WTC11 (cell line): Measurements from ENCODE around the gene PDE11A. TPM values are rescaled to one million over a fixed set of nuclear protein-coding genes. Genes with fewer than 3 reads are reported as not detected.

Source experiments
- ATAC-seq: fragments of 200-7000 bp; cut with Tn5 transposase; 2 replicates; pipeline ENCODE4 v1.10.0; 2021; ENCODE audit warnings: mild to moderate bottlenecking, moderate library complexity
- CTCF ChIA-PET: fragments of 300-600 bp; sonication (Branson Sonifier 250); formaldehyde crosslinking; loops from one replicate; lab custom pipeline; 2021; ENCODE audit warnings: antibody characterized with exemption; lab: Charles Lee
- POLR2A ChIA-PET: fragments of 350-600 bp; sonication (Branson Sonifier 250); formaldehyde crosslinking; loops from one replicate; lab custom pipeline; 2021; ENCODE audit warnings: antibody characterized with exemption; lab: Charles Lee
- DNase-seq: peaks from one replicate; pipeline ENCODE4 v3.0.0; 2021; ENCODE audit warnings: low spot score
- H3K27ac Mint-ChIP-seq: 2 replicates; pipeline ENCODE4 v1.8.0; 2021; ENCODE audit warnings: mixed read lengths
- H3K27me3 Mint-ChIP-seq: 2 replicates; pipeline ENCODE4 v1.8.0; 2021; ENCODE audit warnings: low read depth, mild to moderate bottlenecking, moderate library complexity, mixed read lengths
- H3K36me3 Mint-ChIP-seq: 2 replicates; pipeline ENCODE4 v1.8.0; 2021; ENCODE audit warnings: mixed read lengths
- H3K4me1 Mint-ChIP-seq: 2 replicates; pipeline ENCODE4 v1.8.0; 2022; ENCODE audit warnings: mixed read lengths
- H3K4me3 Mint-ChIP-seq: 2 replicates; pipeline ENCODE4 v1.8.0; 2021; ENCODE audit warnings: mild to moderate bottlenecking, moderate library complexity, mixed read lengths
- H3K9me3 Mint-ChIP-seq: 2 replicates; pipeline ENCODE4 v1.8.0; 2021; ENCODE audit warnings: mixed read lengths
- ATF2 ChIP-seq: sonication (generic); formaldehyde crosslinking; IDR thresholded peaks from 2 replicates; pipeline ENCODE4 v1.8.1; 2022; ENCODE audit warnings: low read depth, missing genetic modification reagents, borderline replicate concordance
- CBFB ChIP-seq: sonication (generic); formaldehyde crosslinking; IDR thresholded peaks from 2 replicates; pipeline ENCODE4 v1.8.1; 2022; ENCODE audit warnings: mild to moderate bottlenecking, low read depth, missing genetic modification reagents
- CDX4 ChIP-seq: fragments of 250-450 bp; sonication (Bioruptor Pico); IDR thresholded peaks from 2 replicates; pipeline ENCODE4 v1.9.0; 2021; ENCODE audit warnings: moderate library complexity, mild to moderate bottlenecking, inconsistent platforms, borderline replicate concordance
- CREM ChIP-seq: sonication (generic); formaldehyde crosslinking; IDR thresholded peaks from 2 replicates; pipeline ENCODE4 v1.8.1; 2022; ENCODE audit warnings: mild to moderate bottlenecking, missing genetic modification reagents, moderate library complexity
- GTF2I ChIP-seq: fragments of 250-450 bp; sonication (Bioruptor Pico); conservative IDR thresholded peaks from 2 replicates; pipeline ENCODE4 v1.4.0; 2021; ENCODE audit warnings: mild to moderate bottlenecking
- HMGA2 ChIP-seq: fragments of 250-450 bp; sonication (Bioruptor Pico); IDR thresholded peaks from 2 replicates; pipeline ENCODE4 v1.4.0; 2021; ENCODE audit warnings: mild to moderate bottlenecking, moderate library complexity
- IRF2 ChIP-seq: sonication (generic); formaldehyde crosslinking; IDR thresholded peaks from 2 replicates; pipeline ENCODE4 v1.8.0; 2022; ENCODE audit warnings: low read depth, missing genetic modification reagents, borderline replicate concordance
- MYBL2 ChIP-seq: sonication (generic); formaldehyde crosslinking; IDR thresholded peaks from 2 replicates; pipeline ENCODE4 v1.8.1; 2023; ENCODE audit warnings: mild to moderate bottlenecking, moderate library complexity, missing genetic modification reagents
- NFE2L1 ChIP-seq: sonication (generic); formaldehyde crosslinking; IDR thresholded peaks from 2 replicates; pipeline ENCODE4 v1.8.1; 2023; ENCODE audit warnings: missing genetic modification reagents
- NFYB ChIP-seq: sonication (generic); formaldehyde crosslinking; conservative IDR thresholded peaks from 2 replicates; pipeline ENCODE4 v1.8.0; 2022; ENCODE audit warnings: low read depth, missing genetic modification reagents
- NR1H2 ChIP-seq: sonication (generic); formaldehyde crosslinking; IDR thresholded peaks from 2 replicates; pipeline ENCODE4 v1.9.0; 2021; ENCODE audit warnings: mild to moderate bottlenecking, moderate library complexity, missing genetic modification reagents
- NR2C2 ChIP-seq: sonication (generic); formaldehyde crosslinking; IDR thresholded peaks from 2 replicates; pipeline ENCODE4 v1.8.0; 2022; ENCODE audit warnings: mild to moderate bottlenecking, missing genetic modification reagents
- OVOL2 ChIP-seq: fragments of 250-450 bp; sonication (Bioruptor Pico); IDR thresholded peaks from 2 replicates; pipeline ENCODE4 v1.9.0; 2021; ENCODE audit warnings: mild to moderate bottlenecking, borderline replicate concordance
- RELA ChIP-seq: sonication (generic); formaldehyde crosslinking; IDR thresholded peaks from 2 replicates; pipeline ENCODE4 v1.8.1; 2022; ENCODE audit warnings: missing genetic modification reagents, mild to moderate bottlenecking, borderline replicate concordance
- RORB ChIP-seq: fragments of 250-450 bp; sonication (Bioruptor Pico); IDR thresholded peaks from 2 replicates; pipeline ENCODE4 v1.9.0; 2021; ENCODE audit warnings: mild to moderate bottlenecking
- SP1 ChIP-seq: sonication (generic); formaldehyde crosslinking; conservative IDR thresholded peaks from 2 replicates; pipeline ENCODE4 v1.8.1; 2022; ENCODE audit warnings: missing genetic modification reagents
- TP53 ChIP-seq: sonication (generic); formaldehyde crosslinking; IDR thresholded peaks from 2 replicates; pipeline ENCODE4 v1.8.1; 2023; ENCODE audit warnings: mild to moderate bottlenecking, missing genetic modification reagents
- ZNF219 ChIP-seq: sonication (generic); formaldehyde crosslinking; IDR thresholded peaks from 2 replicates; pipeline ENCODE4 v1.8.0; 2023; ENCODE audit warnings: missing genetic modification reagents, mild to moderate bottlenecking, borderline replicate concordance
- ZNF396 ChIP-seq: fragments of 250-450 bp; sonication (Bioruptor Pico); IDR thresholded peaks from 2 replicates; pipeline ENCODE4 v1.8.0; 2021; ENCODE audit warnings: mild to moderate bottlenecking, moderate library complexity, borderline replicate concordance
- total RNA-seq: library from RNA; stranded (reverse); gene quantifications from 3 replicates; pipeline ENCODE4 v1.2.3, GENCODE V29; 2021
- TF ChIP-seq, protein P1 (sequence below): sonication (generic); formaldehyde crosslinking; IDR thresholded peaks from 2 replicates; pipeline ENCODE4 v1.8.0; 2022; ENCODE audit warnings: mild to moderate bottlenecking, missing genetic modification reagents
- TF ChIP-seq, protein P2 (sequence below): fragments of 200-600 bp; IDR thresholded peaks from 2 replicates; pipeline ENCODE4 v1.8.0; 2022; ENCODE audit warnings: antibody characterized with exemption
- TF ChIP-seq, protein P3 (sequence below): fragments of 250-450 bp; sonication (Bioruptor Pico); IDR thresholded peaks from 2 replicates; pipeline ENCODE4 v2.1.2; 2022; ENCODE audit warnings: mild to moderate bottlenecking, moderate library complexity
- TF ChIP-seq, protein P4 (sequence below): fragments of 250-450 bp; sonication (Bioruptor Pico); conservative IDR thresholded peaks from 2 replicates; pipeline ENCODE4 v1.9.0; 2021; ENCODE audit warnings: mild to moderate bottlenecking
- TF ChIP-seq, protein P5 (sequence below): sonication (generic); formaldehyde crosslinking; IDR thresholded peaks from 2 replicates; pipeline ENCODE4 v1.8.1; 2022; ENCODE audit warnings: mild to moderate bottlenecking, missing genetic modification reagents, moderate library complexity, borderline replicate concordance

The PDE11A gene
- total RNA-seq, 1 experiment from 2014 or later: 0.13 TPM

GRCh38 chr2:178066324-178066723 lies 6.3 kb downstream of the PDE11A start (continued):
- no peak for TF ChIP-seq ATF2 (CRISPR knock-in tag)
- TF ChIP-seq, protein P1, sequence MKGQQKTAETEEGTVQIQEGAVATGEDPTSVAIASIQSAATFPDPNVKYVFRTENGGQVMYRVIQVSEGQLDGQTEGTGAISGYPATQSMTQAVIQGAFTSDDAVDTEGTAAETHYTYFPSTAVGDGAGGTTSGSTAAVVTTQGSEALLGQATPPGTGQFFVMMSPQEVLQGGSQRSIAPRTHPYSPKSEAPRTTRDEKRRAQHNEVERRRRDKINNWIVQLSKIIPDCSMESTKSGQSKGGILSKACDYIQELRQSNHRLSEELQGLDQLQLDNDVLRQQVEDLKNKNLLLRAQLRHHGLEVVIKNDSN: no peak
- TF ChIP-seq OVOL2 (CRISPR knock-in tag): no peak
- no peak for TF ChIP-seq TP53 (CRISPR knock-in tag)
- TF ChIP-seq ZNF396 (CRISPR knock-in tag): no peak
- TF ChIP-seq CBFB: no peak

GRCh38 chr2:178059681-178060080 lies 12.9 kb downstream of the PDE11A start:
- Mint-ChIP-seq H3K4me3 (no peak overlapping the region), H3K27me3 (no peaks in the 10 kb centered on the region; the same call in 1 of the 2 replicates), H3K4me1 (no peaks in the 10 kb centered on the region), H3K9me3 (no peaks in the 10 kb centered on the region), H3K36me3 (no peaks in the 10 kb centered on the region), H3K27ac (no peak overlapping the region)
- ChIA-PET CTCF (no interaction called here), POLR2A (no interaction called here)
- TF ChIP-seq GTF2I (CRISPR knock-in tag) (no peak), MYBL2 (CRISPR knock-in tag) (no peak), NFYB (CRISPR knock-in tag) (no peak), CBFB (no peak), RORB (CRISPR knock-in tag) (no peak), ZNF219 (CRISPR knock-in tag) (no peak), OVOL2 (CRISPR knock-in tag) (no peak), IRF2 (CRISPR knock-in tag) (no peak)
- TF ChIP-seq, protein P2, sequence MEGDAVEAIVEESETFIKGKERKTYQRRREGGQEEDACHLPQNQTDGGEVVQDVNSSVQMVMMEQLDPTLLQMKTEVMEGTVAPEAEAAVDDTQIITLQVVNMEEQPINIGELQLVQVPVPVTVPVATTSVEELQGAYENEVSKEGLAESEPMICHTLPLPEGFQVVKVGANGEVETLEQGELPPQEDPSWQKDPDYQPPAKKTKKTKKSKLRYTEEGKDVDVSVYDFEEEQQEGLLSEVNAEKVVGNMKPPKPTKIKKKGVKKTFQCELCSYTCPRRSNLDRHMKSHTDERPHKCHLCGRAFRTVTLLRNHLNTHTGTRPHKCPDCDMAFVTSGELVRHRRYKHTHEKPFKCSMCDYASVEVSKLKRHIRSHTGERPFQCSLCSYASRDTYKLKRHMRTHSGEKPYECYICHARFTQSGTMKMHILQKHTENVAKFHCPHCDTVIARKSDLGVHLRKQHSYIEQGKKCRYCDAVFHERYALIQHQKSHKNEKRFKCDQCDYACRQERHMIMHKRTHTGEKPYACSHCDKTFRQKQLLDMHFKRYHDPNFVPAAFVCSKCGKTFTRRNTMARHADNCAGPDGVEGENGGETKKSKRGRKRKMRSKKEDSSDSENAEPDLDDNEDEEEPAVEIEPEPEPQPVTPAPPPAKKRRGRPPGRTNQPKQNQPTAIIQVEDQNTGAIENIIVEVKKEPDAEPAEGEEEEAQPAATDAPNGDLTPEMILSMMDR: no peak
- TF ChIP-seq, protein P3, sequence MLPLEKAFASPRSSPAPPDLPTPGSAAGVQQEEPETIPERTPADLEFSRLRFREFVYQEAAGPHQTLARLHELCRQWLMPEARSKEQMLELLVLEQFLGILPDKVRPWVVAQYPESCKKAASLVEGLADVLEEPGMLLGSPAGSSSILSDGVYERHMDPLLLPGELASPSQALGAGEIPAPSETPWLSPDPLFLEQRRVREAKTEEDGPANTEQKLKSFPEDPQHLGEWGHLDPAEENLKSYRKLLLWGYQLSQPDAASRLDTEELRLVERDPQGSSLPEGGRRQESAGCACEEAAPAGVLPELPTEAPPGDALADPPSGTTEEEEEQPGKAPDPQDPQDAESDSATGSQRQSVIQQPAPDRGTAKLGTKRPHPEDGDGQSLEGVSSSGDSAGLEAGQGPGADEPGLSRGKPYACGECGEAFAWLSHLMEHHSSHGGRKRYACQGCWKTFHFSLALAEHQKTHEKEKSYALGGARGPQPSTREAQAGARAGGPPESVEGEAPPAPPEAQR (CRISPR knock-in tag): no peak
- no peak for ATAC-seq
- no peak for DNase-seq

DNA sequence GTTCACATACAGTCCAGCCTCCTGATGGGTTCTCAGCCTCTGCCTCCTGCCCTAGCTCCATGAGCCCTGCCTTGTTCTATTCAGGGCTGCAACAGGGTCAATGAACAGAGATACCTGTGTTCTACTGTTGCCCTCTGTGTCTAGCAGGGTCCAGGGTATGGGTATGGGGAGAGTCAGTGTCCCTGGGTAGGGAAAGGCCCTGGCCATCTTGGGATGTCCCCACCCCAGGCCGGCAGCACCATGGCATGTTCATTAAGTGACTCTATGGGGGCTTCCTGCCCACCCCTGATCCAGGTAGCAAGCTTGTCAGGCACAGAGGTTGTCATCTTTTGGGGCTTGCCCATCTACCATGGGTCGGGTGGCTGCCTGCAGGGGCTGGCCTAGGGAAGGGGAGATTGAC lies 13.5 kb downstream of the PDE11A start:
- POLR2A ChIA-PET: interaction anchor here (0.7 kb wide), 1 partner anchor 172 kb away, joined by 3 read pairs; no protein-coding TSS in a partner anchor
- H3K36me3 Mint-ChIP-seq: no peaks in the 10 kb centered on the region
- H3K4me1 Mint-ChIP-seq: no peaks in the 10 kb centered on the region

More for the DNA sequence above, 13.5 kb downstream of the PDE11A start:
- no peak overlapping the region for H3K27ac Mint-ChIP-seq
- ATAC-seq (no peak), DNase-seq (no peak)
- CTCF ChIA-PET: no interaction called here
- H3K27me3 Mint-ChIP-seq: no peaks in the 10 kb centered on the region; the same call in 1 of the 2 replicates
- no peaks in the 10 kb centered on the region for H3K9me3 Mint-ChIP-seq
- TF ChIP-seq RELA (CRISPR knock-in tag): no peak
- no peak for TF ChIP-seq HMGA2
- TF ChIP-seq NR1H2 (CRISPR knock-in tag): no peak
- no peak for TF ChIP-seq CDX4 (CRISPR knock-in tag)
- no peak for TF ChIP-seq NR2C2
- TF ChIP-seq NFE2L1 (CRISPR knock-in tag): no peak
- TF ChIP-seq, protein P4, sequence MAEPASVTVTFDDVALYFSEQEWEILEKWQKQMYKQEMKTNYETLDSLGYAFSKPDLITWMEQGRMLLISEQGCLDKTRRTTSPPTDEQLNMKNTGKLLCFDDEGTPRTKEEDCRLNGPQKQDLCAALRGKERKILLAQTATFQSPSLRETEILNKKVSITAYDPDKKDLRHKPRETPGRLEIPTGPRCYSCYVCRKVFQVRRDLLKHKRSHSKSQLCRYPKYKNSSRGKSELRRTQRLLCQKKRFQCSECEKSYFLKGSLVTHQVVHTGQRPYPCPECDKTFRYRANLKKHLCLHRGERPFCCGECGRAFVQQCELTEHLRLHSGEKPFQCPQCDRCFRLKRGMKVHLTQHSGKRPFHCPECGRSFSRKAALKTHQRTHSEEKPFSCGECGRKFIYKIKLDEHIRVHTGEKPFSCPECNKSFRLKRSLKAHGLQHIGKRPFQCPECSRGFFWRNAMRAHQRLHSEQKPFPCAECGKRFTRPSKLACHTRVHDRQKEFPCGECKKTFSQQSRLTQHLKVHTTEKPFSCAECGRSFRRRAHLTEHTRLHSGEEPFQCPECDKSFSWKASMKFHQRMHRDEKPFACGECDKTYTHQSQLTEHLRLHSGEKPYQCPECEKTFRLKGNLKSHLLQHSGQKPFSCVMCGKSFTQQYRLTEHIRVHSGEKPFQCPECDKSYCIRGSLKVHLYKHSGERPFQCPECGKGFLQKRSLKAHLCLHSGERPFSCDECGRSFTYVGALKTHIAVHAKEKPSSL (CRISPR knock-in tag): no peak
- TF ChIP-seq, protein P5, sequence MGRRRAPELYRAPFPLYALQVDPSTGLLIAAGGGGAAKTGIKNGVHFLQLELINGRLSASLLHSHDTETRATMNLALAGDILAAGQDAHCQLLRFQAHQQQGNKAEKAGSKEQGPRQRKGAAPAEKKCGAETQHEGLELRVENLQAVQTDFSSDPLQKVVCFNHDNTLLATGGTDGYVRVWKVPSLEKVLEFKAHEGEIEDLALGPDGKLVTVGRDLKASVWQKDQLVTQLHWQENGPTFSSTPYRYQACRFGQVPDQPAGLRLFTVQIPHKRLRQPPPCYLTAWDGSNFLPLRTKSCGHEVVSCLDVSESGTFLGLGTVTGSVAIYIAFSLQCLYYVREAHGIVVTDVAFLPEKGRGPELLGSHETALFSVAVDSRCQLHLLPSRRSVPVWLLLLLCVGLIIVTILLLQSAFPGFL: no peak
- TF ChIP-seq CREM (CRISPR knock-in tag): no peak
- no peak for TF ChIP-seq SP1 (CRISPR knock-in tag)
- H3K4me3 Mint-ChIP-seq: no peak overlapping the region
